Brain microvascular endothelial cell (primary cell): ENCODE results near the gene PAQR4.
A peak's percentile ranks its signal among the peaks of the same experiment; 100 is the strongest.
"Not testable (repeated sequence)": the region's sequence is repeated elsewhere in the genome, so short reads cannot be mapped to it uniquely, and the experiment has no call there.

Experiments used
- DNase-seq: peaks from one replicate; pipeline ENCODE4 v3.0.0-alpha.2; 2020
- H3K27ac ChIP-seq: fragments of 250-450 bp; sonication (Bioruptor Pico); 2 replicates; pipeline ENCODE4 v1.5.1; 2020; ENCODE audit warnings: mild to moderate bottlenecking, moderate library complexity
- H3K27me3 ChIP-seq: fragments of 250-450 bp; sonication (Bioruptor Pico); replicated peaks from 2 replicates; pipeline ENCODE4 v1.5.1; 2020; ENCODE audit warnings: mild to moderate bottlenecking
- H3K36me3 ChIP-seq: fragments of 250-450 bp; sonication (Bioruptor Pico); replicated peaks from 2 replicates; pipeline ENCODE4 v1.5.1; 2020; ENCODE audit warnings: mild to moderate bottlenecking
- H3K4me3 ChIP-seq: 2 replicates; pipeline ENCODE4 v1.5.1; 2011; ENCODE audit warnings: low read depth, mild to moderate bottlenecking, control low read depth, low read length, moderate library complexity
- CTCF ChIP-seq: IDR thresholded peaks from 2 replicates; pipeline ENCODE4 v1.5.1; 2011; ENCODE audit warnings: low read depth, mild to moderate bottlenecking, moderate library complexity, low read length, control low read depth, inconsistent platforms; ENCODE audit errors: missing control alignments
- in situ Hi-C: cut with HindIII; loops from 2 replicates; pipeline ENCODE4 v1.10.0; 2017; ENCODE audit warnings: low sequenced_read_pairs, low pct_ligation_motif_present

Gene PAQR4

GRCh38 chr16:2926650-2926999 is 42.5 kb upstream of the PAQR4 start:
- no peak for DNase-seq
- no peak for TF ChIP-seq CTCF
- Histone ChIP-seq H3K36me3 (peaks cover 17% of the 10 kb centered on the region), H3K4me3 (peak overlapping the region; percentile 20), H3K27ac (no peak overlapping the region), H3K27me3 (no peaks in the 10 kb centered on the region)
- in situ Hi-C loops, result no loop called here

GRCh38 chr16:2927010-2927646 is 42.0 kb upstream of the PAQR4 start:
- DNase-seq, result peak; percentile 85
- H3K36me3 ChIP-seq, result peaks cover 12% of the 10 kb centered on the region
- TF ChIP-seq CTCF, result peak; percentile 94
- H3K27ac ChIP-seq, result no peak overlapping the region
- H3K27me3 ChIP-seq, result no peaks in the 10 kb centered on the region
- H3K4me3 ChIP-seq, result peak overlapping the region; percentile 20
- in situ Hi-C loops, result no loop called here

GRCh38 chr16:2928151-2928550 is 41.0 kb upstream of the PAQR4 start:
- H3K36me3 ChIP-seq, H3K27ac ChIP-seq, H3K4me3 ChIP-seq, DNase-seq, in situ Hi-C loops, H3K27me3 ChIP-seq: not testable (repeated sequence)

GRCh38 chr16:2928796-2929195 is 40.4 kb upstream of the PAQR4 start:
- H3K36me3 ChIP-seq, result peaks cover 15% of the 10 kb centered on the region
- in situ Hi-C loops, result no loop called here
- no peak for DNase-seq
- no peak for TF ChIP-seq CTCF
- H3K27me3 ChIP-seq, result no peaks in the 10 kb centered on the region
- no peak overlapping the region for H3K27ac ChIP-seq
- no peak overlapping the region for H3K4me3 ChIP-seq

- no peak for TF ChIP-seq CTCF
- Histone ChIP-seq H3K36me3 (peaks cover 24% of the 10 kb centered on the region), H3K4me3 (no peak overlapping the region), H3K27me3 (no peaks in the 10 kb centered on the region), H3K27ac (no peak overlapping the region)
- DNase-seq, result no peak
- in situ Hi-C loops, result no loop called here
Observed at GRCh38 chr16:2929693-2930092, 39.5 kb upstream of the PAQR4 start.

- H3K27ac ChIP-seq, result no peak overlapping the region
- H3K36me3 ChIP-seq, result peaks cover 24% of the 10 kb centered on the region
- H3K4me3 ChIP-seq, result no peak overlapping the region
- TF ChIP-seq CTCF, result no peak
- in situ Hi-C loops, result no loop called here
- no peak for DNase-seq
- H3K27me3 ChIP-seq, result no peaks in the 10 kb centered on the region
Observed at GRCh38 chr16:2930236-2930635, 38.9 kb upstream of the PAQR4 start.

- H3K4me3 ChIP-seq, H3K27ac ChIP-seq, H3K27me3 ChIP-seq, DNase-seq, in situ Hi-C loops: not testable (repeated sequence)
- peaks cover 29% of the 10 kb centered on the region for H3K36me3 ChIP-seq
Observed at GRCh38 chr16:2931231-2931914, 37.8 kb upstream of the PAQR4 start.
